HL-60 (cell line): Measurements from ENCODE around the gene PHLPP1.

Source experiments
- CTCF ChIP-seq: IDR thresholded peaks from one replicate; pipeline ENCODE4 v1.5.1; 2011; ENCODE audit warnings: low read length, control low read depth, inconsistent platforms; ENCODE audit not compliant: insufficient read depth
- GABPA ChIP-seq: IDR thresholded peaks from 2 replicates; pipeline ENCODE4 v1.6.1; 2012; ENCODE audit warnings: low read depth
- POLR2AphosphoS5 ChIP-seq: IDR thresholded peaks from 2 replicates; pipeline ENCODE4 v1.6.1; 2012; ENCODE audit warnings: low read depth

GRCh38 chr18:62739911-62740310 lies 24.6 kb downstream of the PHLPP1 start:
- no peak for TF ChIP-seq CTCF
- no peak for TF ChIP-seq GABPA
- no peak for TF ChIP-seq POLR2AphosphoS5
